ENCODE data around the gene PRKCE.

PRKCE gene

GRCh38 chr2:46030330-46030729 lies 378.9 kb downstream of the PRKCE start:
- no peak for DNase-seq

- DNase-seq: no peak
These were observed 380.8 kb downstream of the PRKCE start for GRCh38 chr2:46032161-46032813.

GRCh38 chr2:46032996-46033395 lies 381.5 kb downstream of the PRKCE start:
- no peak for DNase-seq

GRCh38 chr2:46034535-46034934 lies 383.1 kb downstream of the PRKCE start:
- DNase-seq: no peak

- DNase-seq: no peak
These were observed 385.5 kb downstream of the PRKCE start for GRCh38 chr2:46036929-46037328.

GRCh38 chr2:46039543-46040303 lies 388.2 kb downstream of the PRKCE start:
- no peak for DNase-seq

DNA sequence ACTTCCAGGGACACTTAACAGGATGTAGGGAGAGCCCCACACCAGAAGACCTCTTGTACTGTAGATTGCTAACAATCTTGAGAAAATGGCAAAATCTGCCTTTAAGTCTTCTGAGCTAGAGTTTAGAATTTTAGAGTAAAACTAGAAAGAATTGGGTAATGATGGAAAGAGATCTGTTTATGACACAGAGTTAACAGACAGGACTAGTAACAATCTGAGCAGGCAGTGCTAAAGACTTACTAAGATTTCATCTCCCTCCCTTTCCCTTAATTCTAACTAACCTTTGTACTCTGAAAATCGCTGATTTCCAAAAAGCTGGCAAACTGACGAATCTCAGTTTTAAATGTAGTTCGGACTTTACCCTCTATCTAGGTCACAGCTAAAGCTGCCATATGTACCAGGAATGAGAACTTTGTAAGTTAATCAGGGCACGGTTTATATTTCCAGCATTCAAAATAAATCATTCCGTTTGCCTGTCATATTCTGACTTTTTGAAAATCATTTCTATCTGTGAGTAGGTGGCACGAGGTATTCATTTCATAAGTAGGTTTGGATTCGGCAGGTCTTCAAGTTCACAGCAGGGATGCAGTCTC lies 389.2 kb downstream of the PRKCE start:
- DNase-seq: no peak

DNA sequence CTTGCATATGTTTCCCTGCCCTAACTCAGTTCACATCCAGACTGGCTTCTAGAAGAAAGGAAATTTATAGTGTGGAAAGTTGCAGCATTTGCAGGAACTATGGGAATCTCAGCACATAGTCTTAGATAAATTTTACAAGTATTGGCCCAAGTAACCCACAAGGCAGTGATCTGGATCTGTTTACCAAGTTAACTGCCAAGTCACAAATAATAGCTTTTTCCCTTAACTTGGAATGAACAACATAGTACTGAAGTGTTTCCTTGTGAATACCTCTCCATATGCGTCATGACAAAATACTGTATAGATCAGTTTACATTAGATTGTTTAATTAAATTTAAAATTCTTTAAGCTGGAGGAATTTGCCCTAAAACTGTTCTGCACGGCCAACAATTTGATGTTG lies 390.0 kb downstream of the PRKCE start:
- no peak for DNase-seq

DNA sequence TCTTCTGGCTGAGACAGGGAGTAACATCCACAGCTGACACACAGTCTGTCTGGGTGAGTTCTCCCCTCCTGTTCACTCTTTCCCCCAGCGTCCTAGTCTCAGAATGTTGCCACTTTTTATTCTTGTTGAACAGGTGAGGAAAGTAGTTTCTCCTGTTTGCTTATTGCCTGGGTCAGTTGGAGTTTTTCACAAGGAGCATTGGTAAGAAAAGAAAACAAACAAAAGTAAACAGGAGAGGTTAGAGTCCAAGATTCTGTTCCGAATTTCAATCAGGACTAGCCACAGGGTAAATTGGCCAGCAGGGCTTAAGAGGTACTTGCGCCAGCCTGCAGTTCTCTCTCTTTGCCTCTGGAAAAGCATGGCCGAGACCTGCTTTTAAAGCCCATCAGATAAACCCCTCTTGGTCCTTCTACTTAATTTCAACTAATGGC lies 390.7 kb downstream of the PRKCE start:
- DNase-seq: no peak

DNA sequence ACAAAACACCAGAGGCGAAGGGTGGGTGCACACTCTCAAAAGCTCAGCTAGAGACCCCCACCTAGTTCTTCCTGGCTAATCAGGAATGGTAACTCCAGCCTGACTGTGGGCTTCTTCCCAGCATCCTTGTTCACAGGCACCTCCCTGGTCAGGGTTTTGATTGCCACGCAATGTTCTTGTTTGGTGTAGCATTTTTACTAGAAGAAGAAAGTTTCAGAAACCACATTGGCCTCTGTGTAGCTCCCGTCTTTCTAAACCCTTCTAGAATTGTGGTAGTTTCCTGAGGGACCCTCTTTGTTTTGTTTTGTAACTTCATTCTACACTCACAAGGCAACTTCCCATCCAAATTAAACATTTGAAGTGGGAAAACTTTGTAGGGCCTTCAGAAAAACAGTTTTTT lies 391.2 kb downstream of the PRKCE start:
- no peak for DNase-seq

GRCh38 chr2:46045888-46046287 lies 394.4 kb downstream of the PRKCE start:
- no peak for DNase-seq

DNA sequence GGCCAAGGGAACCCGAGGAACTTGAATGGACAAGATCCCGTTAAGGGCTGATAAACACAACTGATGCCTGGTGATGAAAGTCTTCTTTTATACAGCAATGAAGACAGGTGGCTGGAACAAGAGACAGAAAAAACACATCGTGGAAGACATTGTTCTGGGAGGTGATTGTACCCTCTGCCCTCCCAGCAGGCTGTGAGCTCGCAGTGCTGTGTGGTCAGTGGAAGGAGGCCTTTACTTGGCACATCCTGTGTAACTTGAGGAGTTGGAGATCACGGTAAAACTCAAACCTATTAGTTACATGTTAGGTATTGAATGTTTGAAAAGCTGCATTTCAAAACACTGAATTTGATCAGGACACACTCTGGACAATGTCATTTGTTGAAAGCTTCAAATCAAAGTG lies 395.8 kb downstream of the PRKCE start:
- DNase-seq: no peak

DNA sequence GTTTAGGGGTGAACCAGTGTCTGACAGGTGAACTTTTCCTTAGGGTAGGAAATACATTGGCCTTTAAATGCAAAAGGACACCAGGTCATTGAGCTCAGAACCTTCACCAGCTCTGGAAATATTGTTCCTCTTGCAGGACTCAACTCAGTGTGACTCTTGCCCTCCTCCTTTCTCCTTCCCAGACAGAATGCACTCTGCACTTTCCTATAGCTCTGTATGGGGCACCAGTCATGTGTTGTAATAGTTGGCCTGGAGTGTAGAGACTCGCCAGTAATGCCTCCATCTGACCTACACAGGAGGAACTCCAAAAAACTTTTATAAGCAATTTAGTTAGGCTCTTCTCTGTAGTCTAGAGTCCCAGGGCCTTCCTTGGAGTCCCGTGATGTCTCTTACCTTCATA lies 397.2 kb downstream of the PRKCE start:
- DNase-seq: no peak

DNA sequence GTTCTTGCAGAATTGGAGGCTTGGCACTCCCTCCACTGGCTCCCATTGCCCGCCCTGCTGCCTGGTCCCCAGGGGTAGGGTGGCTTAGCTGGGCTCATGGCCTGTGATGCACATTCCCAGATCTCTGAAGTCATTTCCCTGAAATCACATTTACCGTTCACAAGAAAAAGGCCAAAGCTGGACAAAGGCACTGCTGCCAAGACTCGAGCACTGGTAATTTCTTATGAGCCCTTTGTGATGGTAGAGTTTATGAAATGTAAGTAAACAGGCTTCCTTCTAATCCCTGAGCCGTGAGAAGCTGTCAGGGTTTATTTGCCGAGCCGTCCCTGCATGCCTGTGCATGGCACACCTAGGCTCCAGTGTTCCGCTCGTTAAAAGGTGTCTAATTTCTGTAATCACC lies 398.6 kb downstream of the PRKCE start:
- no peak for DNase-seq

DNA sequence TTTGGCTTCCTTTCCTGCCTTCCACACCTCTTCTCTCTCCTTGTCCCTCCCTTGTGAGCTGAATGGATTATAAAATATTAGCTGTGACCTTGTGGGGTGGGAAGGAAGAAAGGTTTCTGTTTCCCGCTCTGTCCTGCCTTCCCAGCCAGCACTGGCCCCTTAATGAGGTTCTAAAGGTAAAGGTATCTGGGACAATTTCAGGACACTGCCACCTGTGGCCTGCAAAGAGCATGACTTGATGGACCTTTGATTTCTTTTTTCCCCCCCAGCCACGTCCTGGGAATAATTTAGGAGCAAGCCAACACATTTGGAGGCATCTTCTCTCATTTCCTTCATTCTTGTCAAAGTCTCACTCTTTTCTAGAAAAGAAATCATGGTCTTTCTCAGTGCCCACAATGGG lies 399.0 kb downstream of the PRKCE start:
- DNase-seq: no peak

DNA sequence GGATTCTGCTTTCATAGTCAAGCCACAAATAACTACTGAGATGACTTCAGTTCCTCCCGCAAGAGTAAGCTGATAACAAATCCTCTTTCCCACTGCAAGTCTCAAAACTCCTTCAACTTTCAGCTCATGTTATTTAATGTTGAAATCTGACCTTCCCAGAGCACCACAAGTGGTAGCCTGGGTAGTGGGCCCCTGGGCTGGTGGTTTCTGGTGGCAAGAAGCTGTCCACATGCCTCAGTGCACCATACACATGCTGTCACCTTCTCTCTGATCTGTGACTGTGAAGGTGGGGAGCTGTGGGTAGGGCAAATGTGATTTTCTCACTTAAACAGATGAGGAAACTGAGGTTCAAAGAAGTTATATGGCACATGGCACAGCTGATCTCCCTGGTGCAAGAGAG lies 399.6 kb downstream of the PRKCE start:
- DNase-seq: no peak

DNA sequence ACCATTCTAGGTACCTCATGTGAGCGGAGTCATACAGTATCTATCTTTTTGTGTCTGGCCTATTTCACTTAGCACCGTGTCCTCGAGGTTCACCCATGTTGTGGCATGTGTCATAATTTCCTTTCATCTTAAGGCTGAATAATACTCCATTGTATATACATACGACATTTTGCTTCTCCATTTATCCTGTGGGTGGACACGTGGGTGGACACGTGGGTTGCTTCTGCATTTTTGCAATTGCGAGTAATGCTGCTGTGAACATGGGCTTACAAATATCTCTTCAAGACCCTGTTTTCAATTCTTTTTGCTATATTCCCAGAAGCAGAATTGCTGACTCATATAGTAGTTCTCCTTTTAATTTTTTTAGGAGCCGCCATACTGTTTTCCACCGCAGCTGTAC lies 402.1 kb downstream of the PRKCE start:
- no peak for DNase-seq

- no peak for DNase-seq
These were observed 405.1 kb downstream of the PRKCE start for GRCh38 chr2:46056541-46056940.

- no peak for DNase-seq
These were observed 406.7 kb downstream of the PRKCE start for GRCh38 chr2:46058140-46058539.

GRCh38 chr2:46062637-46063412 lies 411.4 kb downstream of the PRKCE start:
- peak; percentile 5 for DNase-seq

DNA sequence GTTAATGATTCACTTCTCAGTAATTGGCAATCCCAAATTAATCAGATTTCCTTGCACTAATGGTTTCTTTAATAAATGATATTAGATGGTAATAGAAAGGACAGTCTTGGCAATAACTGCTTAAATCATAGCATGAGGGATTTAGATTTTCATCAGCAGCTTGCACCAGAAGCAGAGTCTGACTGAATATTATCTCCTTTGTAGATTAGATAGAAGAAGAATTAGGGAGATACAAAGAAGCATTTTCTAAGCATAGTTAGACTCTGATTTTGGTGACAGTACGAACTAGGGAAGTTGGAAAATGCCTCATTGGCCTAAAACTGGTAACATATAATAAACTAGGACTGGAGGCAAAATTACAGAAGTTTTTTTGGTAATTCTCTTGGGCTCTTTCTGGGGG lies 412.9 kb downstream of the PRKCE start:
- DNase-seq: no peak

DNA sequence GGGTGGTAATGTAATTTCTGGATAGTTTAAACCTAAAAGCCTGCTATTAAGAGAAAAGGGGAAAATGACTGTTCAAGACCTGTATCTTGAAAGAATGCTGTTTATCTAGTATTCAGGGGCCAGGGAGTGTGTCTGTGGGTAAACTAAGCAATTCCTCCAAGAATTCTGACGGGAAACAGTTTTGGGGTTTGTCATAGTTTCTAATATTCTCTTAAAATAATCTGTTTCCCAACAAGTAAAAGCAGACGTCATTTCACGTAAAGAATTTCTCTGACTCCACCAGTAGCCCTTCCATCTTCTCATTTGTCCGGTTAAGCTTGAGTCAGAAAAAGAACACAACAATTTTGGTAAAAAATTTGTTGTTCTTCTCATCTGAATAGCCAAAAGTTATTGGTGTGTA lies 413.7 kb downstream of the PRKCE start:
- no peak for DNase-seq

- no peak for DNase-seq
These were observed 414.6 kb downstream of the PRKCE start for GRCh38 chr2:46066116-46066515.

DNA sequence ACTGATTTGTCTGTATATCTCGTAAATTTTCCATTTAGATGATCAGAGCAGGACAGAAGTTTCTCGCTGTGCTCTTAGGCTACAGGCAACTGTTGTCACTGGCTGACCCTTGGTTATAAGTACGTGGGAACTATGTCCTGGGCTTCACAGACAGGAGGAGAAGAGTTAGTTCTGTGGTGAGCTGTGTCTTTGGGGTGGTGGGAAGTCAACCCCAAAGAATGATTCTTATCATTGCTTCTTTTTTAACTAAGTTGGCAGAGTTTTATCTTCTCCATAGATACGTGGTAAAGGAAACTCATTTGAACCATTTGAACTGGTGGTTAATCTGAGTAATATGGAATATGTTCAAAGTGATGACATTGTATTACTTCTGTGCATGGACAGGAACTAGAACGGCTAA lies 415.1 kb downstream of the PRKCE start:
- DNase-seq: no peak
